HG03064 (cell line): ENCODE measurements around the gene CPB2.

Experiments
- ATAC-seq: cut with Tn5 transposase; IDR thresholded peaks from one replicate; pipeline ENCODE4 v1.9.1; 2021; ENCODE audit warnings: low read depth; ENCODE audit not compliant: unreplicated experiment

Gene CPB2

GRCh38 chr13:46101002-46101401, 3.8 kb downstream of the CPB2 start:
- no peak for ATAC-seq

DNA sequence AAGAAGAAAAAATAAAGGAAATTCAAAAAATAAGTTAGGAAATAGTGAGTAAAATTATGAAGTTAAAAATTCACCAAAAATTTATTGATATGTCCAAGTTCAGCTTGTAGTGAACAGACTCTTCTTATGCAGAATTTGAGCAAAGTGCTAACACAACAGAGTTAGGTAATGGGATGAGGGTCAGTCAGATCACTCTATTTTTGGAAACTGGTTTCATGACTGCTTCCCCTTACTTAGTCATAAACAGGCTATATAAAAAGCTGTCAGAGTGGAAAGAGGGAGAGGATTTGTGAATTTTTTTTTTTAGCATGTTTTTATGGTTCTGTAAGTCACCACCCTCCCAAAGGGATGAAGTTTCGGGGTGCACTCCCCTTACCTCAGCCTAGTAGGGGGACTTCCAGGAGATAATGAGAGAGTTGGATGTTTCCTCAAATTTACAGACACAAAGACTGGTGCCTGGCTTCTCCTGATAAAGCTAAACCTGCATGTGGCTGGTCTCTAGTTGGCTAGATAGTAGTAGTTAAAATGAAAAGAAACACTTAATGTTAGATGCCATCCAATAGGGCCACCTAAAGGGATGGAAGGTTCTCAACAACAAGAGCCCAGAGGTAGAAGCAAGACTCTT, 4.5 kb downstream of the CPB2 start:
- no peak for ATAC-seq

DNA sequence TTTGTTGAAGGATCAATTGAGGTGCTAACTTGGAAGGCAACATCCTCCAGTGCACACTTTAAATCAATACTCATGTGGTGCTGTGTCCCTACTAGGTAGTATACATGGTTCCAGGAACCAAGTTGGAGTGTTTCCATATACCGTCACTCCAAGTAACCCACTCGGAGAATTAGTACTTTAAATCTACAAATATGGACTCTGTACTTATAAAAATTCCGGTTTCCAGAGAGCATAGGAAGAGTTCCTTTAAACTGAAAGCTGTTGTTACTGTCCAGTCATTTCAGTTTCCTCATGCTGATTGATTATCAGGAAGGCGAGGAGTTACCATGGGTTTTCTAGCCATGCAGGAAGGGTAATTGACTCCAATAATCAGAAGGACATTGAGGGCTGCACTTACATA, 7.2 kb downstream of the CPB2 start:
- ATAC-seq: no peak

DNA sequence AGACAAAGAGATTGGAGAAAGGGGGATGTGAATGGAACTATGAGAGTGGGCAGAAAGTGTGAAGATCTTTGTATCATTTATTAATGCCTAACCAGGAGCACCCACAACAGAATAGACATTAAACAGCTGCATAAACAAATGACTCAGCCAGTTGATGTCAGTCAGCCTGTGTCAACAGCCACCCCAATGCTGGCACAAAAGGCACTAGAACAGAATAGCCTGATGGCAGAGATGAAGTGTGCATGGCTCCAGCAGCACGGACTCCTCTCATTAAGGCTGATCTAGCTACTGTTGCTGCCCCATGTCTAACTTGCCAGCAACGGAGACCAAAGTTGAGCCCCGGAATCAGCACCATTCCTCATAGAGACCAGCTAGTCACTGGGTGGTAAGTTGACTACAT, 7.8 kb downstream of the CPB2 start:
- ATAC-seq: no peak

DNA sequence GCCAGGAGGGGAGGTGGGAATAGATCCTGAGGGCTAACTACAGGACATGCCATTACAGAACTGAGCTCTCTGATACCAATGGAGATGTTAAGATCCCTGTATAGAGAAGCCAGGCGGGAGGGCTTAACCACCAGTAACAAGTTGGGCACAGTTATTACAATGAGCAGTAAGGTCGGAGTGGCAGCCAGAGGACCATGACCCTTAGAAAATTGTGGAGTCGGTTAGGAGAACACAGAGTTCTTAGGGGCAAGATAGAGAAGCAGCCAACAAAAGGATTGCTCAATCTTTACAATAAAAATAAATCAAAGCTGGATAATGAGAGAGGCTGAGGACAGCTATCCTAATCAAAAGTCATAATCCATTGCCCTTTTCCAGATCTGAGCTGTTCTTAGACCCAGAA, 10.4 kb downstream of the CPB2 start:
- ATAC-seq: no peak

DNA sequence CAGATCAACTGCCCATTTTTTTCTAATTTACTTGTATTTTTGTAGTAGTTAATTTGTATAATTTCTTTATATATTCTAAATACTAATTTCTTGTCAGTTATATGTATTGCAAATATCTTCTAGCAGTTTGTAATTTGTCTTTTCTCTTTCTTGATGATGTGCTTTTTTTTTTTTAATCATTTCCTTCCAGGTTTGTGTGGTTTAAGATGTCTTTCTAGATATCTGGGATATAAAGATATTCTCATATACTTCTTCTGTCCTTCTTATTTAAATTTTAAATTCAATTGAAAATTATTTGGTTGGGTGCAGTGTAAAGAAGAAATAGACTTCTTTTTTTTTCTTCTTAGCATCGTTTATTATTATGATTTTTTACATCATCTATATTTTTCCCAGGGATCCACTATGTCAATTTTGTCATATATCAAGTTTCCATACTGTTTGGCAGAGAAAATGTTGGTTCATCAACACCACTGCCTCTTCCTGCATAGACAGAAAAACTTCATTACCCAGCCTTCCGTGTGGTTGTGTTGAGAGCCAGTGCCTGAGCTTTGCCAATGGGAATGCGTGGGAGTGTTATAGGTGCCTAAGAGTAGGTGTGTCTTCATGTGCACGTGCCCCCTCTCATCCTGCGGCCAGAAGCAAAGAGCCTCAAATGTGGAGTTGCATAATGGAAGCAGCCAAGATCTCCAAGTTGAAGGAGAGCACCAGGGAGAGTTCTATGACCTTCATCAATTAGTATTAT, 15.8 kb downstream of the CPB2 start:
- no peak for ATAC-seq

DNA sequence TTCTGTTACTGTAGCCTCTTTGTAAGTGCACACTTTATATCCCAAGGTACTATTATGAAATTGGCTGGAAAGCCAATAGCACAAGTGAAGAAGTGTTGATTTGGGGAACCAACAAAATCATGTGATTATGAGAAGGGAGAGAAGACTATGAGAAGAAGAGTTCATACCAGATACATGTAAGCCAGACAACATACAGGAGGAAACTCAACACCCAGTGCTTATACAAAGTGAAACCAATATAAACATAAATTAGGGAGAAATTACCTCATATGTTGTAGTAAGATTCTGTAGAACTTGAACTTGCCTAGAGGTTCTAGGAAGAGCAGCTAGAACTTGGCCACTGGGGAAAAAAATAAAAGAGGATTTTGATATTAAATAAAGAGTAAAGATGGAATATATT, 17.4 kb downstream of the CPB2 start:
- ATAC-seq: no peak

DNA sequence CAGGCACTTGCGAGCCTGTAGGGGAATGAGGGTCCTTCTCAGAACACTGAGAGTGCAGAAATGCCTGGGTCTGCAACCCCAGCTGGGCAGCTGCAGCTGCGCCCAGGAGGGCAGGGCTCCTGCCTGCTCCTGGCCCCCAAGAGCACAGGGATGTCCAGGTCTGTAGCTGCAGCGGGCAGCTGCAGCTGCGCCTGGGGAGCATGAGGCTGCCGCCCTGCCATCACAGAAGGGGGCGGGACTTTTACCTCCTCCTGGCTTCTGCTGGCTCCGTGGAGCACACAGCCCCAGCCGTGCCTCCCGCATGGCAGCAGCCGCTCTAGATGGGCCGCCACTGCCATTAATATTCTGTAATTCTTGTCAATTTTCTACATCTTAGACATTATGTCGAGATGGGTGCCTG, 17.8 kb downstream of the CPB2 start:
- ATAC-seq: no peak

GRCh38 chr13:46086421-46086922, 18.4 kb downstream of the CPB2 start:
- no peak for ATAC-seq

- no peak for ATAC-seq
These were observed 19.1 kb downstream of the CPB2 start for GRCh38 chr13:46085737-46086136.

- no peak for ATAC-seq
These were observed 22.5 kb downstream of the CPB2 start for GRCh38 chr13:46082324-46082723.

DNA sequence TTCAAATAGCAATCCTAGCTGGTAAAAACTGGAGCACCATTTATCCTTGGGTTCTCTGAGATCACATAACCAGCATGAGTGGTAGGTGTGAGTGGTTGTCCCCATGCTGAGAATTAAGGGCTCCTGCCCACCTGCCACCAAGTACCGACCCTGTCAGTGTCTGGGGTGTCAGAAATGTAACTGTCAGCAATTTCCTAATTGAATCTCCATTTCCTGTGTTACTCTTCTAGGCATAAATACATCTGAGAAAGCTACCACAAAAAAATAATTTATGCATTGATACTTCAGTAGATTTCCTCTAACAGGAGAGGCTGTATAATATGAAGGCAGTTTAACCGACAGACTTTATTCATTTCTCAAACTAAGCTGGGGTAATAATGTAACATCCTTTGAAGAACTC, 25.1 kb downstream of the CPB2 start:
- no peak for ATAC-seq

DNA sequence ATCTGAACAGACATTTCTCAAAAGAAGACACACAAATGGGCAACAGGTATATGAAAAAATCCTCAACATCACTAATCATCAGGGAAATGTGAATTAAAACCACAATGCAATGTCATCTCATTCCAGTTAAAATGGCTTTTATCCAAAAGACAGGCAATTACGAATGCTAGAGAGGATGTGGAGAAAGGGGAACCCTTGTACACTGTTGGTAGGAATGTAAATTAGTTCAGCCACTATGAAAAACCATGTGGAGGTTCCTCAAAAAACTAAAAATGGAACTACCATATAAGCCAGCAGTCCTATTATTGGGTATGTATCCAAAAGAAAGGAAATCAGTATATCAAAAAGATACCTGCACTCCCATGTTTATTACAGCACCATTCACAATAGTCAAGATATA, 27.6 kb downstream of the CPB2 start:
- no peak for ATAC-seq

GRCh38 chr13:46076827-46077226, 28.0 kb downstream of the CPB2 start:
- no peak for ATAC-seq

DNA sequence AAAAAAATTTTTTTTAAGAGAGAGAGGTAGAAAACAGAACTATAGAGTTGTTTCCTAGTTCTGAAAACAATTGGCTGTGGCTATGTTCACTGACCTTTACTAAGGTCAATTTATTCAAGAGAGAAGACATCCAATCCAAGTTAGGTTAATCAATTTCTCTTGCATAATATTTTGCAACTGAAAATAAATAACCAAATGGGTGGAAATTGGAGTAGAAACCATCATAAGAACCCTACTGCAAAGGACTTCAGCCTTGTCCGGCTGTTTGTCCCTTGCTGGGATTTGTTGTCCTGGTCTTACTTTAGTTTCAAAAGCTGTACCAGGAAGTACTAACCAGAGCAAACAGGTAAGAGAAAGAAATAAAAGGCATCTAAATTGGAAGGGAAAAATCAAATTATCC, 29.0 kb downstream of the CPB2 start:
- no peak for ATAC-seq

- peak; percentile 91 for ATAC-seq
These were observed 33.1 kb downstream of the CPB2 start for GRCh38 chr13:46071590-46072249.

DNA sequence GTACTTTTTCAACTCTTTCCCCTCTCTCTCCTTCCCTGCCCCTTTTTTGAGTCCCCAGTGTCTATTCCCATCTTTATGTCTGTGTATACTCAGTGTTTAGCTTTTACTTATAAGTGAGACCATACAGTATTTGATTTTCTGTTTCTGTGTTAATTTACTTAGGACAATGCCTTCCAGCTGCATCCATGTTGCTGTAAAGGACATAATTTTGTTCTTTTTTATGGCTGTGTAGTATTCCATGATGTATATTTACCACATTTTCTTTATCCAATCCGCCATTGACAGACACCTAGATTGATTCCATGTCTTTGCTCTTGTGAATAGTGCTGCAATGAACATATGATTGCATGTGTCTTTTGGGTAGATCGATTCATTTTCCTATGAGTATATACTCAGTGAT, 41.5 kb downstream of the CPB2 start:
- no peak for ATAC-seq

- ATAC-seq: no peak
These were observed 42.6 kb downstream of the CPB2 start for GRCh38 chr13:46062185-46062584.

DNA sequence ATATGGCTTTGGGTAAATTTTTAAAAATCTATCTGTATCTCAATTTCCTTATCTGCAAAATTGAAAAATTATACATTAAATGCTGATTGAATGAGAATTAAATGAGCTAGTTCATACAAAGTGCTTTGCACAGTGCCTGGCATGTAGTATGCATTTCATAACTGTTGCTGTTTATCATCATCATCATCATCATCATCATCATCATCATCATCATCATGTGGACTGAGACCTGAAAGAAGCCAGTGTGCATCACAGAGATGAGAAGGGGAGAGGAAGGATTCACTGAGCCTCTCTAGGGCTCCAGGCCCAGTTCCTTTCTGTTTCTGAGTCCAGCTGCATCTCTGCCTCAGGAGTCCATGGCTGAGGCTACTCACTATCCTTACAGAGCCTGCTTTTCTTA, 45.4 kb downstream of the CPB2 start:
- ATAC-seq: no peak

DNA sequence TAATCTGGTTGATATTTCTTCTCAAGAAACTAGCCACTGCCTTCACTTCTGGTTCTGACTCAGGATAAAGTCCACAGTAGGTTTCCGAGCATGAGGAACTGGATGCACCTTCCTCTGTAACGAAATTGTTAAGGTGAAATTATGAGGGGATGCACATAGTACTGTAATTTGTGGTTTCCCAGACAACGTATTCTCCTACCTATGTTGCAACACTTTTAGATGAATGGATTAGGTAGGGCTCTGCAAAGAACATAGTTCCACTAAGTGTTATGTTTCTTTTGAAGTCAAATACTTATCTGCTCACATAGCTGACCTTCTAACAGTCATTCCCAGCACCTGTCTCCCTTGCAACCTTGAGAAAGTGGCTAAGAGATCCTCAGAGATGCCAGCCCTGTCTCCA, 46.6 kb downstream of the CPB2 start:
- ATAC-seq: no peak

DNA sequence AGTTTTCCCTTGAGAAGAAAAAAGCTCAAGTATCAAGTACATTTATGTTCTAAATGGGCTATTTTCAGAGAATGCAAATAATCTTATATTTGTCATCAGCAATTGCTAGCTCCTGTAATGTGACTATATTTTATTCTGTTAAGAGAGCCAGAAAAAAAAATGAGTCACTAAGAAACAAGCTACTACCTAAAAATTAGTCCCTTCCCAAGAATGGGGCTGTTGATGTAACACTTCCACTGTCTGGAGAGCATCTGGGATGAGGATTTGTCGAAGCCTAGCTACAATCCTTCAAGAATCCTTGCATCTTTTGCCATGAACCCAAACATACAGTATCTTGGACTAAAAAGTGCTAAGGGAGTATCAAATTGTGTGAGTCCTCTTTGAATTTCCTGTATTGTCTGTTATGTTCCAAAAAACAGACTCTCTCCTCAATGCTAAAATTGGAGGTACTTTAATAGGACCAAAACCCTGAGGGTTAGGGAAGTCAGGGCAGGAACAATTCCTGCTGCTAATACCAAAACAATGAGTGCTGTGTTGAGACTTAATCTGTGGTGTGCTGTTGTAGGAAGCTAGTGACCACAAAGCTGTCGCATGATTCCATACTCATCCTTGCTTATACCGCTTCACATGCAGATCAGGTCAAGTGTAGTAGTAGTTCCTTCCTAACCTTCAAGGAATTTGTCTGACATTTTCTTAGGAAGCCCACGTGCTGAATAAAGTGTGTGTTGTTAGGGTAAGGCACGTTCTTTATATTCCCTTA, 47.4 kb downstream of the CPB2 start:
- ATAC-seq: no peak
